ENCODE results near the gene TMEM253.

- TF ChIP-seq CTCF (IDR thresholded peaks at IDR 0.05), result no peak
- TF ChIP-seq NFIC (IDR thresholded peaks at IDR 0.05; ENCODE audit: borderline replicate concordance), result no peak
- TF ChIP-seq NRF1 (IDR thresholded peaks at IDR 0.05; ENCODE audit: low read depth, low read length), result no peak
- TF ChIP-seq, protein P1, sequence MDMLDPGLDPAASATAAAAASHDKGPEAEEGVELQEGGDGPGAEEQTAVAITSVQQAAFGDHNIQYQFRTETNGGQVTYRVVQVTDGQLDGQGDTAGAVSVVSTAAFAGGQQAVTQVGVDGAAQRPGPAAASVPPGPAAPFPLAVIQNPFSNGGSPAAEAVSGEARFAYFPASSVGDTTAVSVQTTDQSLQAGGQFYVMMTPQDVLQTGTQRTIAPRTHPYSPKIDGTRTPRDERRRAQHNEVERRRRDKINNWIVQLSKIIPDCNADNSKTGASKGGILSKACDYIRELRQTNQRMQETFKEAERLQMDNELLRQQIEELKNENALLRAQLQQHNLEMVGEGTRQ (IDR thresholded peaks at IDR 0.05; ENCODE audit: borderline replicate concordance, low read depth, low read length), result no peak
- TF ChIP-seq EP300 (IDR thresholded peaks at IDR 0.05; ENCODE audit: borderline replicate concordance in 1 of 2, low read depth in 1 of 2, low read length in 1 of 2), result no peak
- no peak for TF ChIP-seq RAD21 (IDR thresholded peaks at IDR 0.05; ENCODE audit: low read length)
- no peak for TF ChIP-seq GATA2 (CRISPR knock-in tag; IDR thresholded peaks at IDR 0.05)
- TF ChIP-seq JUND (IDR thresholded peaks at IDR 0.05), result no peak
- TF ChIP-seq EZH2phosphoT487 (IDR thresholded peaks at IDR 0.05; ENCODE audit: borderline replicate concordance, low read depth), result no peak
- no peak for TF ChIP-seq POLR2AphosphoS5 (IDR thresholded peaks at IDR 0.05; ENCODE audit: low read depth, low read length)
These were observed 9.0 kb upstream of the TMEM253 start for GRCh38 chr14:21091821-21092272.
